ENCODE measurements around the gene MYCBP2. TPM values are rescaled to one million over a fixed set of nuclear protein-coding genes. Genes with fewer than 3 reads are reported as not detected.
"Not testable (repeated sequence)": the region's sequence is repeated elsewhere in the genome, so short reads cannot be mapped to it uniquely, and the experiment has no call there.

MYCBP2 gene
- total RNA-seq, 4 donors from 2014 or later: 274 to 342 (median 305) TPM

- Histone ChIP-seq H3K27me3 (no peaks in the 10 kb centered on the region), H3K4me1 (no peaks in the 10 kb centered on the region), H3K36me3 (peaks cover 0 to 74% (median 9%) of the 10 kb centered on the region in 3 donors), H3K27ac (no peak overlapping the region), H3K9me3 (peaks cover 0 to 6% (median 0%) of the 10 kb centered on the region in 4 donors), H3K4me3 (no peak overlapping the region)
- no peak for DNase-seq (ENCODE audit: low spot score in 2 of 2)
- WGBS, 2 donors: 90 to 95% methylated on average over 1 of the region's 1 CpG
- TF ChIP-seq EP300 (IDR thresholded peaks at IDR 0.05) (no peak), POLR2A (IDR thresholded peaks at IDR 0.05) (no peak)
Measured at GRCh38 chr13:77207943-77208342, 119.0 kb downstream of the MYCBP2 start.

GRCh38 chr13:77198995-77199394 is 127.9 kb downstream of the MYCBP2 start:
- H3K4me3 ChIP-seq; H3K27me3 ChIP-seq; DNase-seq (ENCODE audit: low spot score in 2 of 2); H3K27ac ChIP-seq; H3K4me1 ChIP-seq; H3K9me3 ChIP-seq: not testable (repeated sequence)
- whole genome bisulfite sequencing, 2 donors: 94 to 97% methylated on average over 16 of the region's 16 CpGs
- peaks cover 0 to 51% (median 0%) of the 10 kb centered on the region in 3 donors for H3K36me3 ChIP-seq

- H3K9me3 ChIP-seq: no peaks in the 10 kb centered on the region
- 93 to 97% methylated on average over 4 of the region's 4 CpGs for WGBS, 2 donors
- no peak overlapping the region for H3K27ac ChIP-seq
- peaks cover 0 to 58% (median 0%) of the 10 kb centered on the region in 3 donors for H3K36me3 ChIP-seq
- no peak for TF ChIP-seq EP300 (IDR thresholded peaks at IDR 0.05)
- no peak for TF ChIP-seq CTCF (IDR thresholded peaks at IDR 0.05)
- no peak for TF ChIP-seq POLR2A (IDR thresholded peaks at IDR 0.05)
- no peaks in the 10 kb centered on the region for H3K27me3 ChIP-seq
- no peak for DNase-seq (ENCODE audit: low spot score in 2 of 2)
- no peaks in the 10 kb centered on the region for H3K4me1 ChIP-seq
- no peak overlapping the region for H3K4me3 ChIP-seq
Measured at GRCh38 chr13:77196052-77196618, 130.8 kb downstream of the MYCBP2 start.

- H3K27ac ChIP-seq: no peak overlapping the region
- no peak for DNase-seq (ENCODE audit: low spot score in 2 of 2)
- WGBS, 2 donors: 72 to 79% methylated on average over 1 of the region's 1 CpG
- no peak for TF ChIP-seq POLR2A (IDR thresholded peaks at IDR 0.05)
- no peak for TF ChIP-seq EP300 (IDR thresholded peaks at IDR 0.05)
- TF ChIP-seq CTCF (IDR thresholded peaks at IDR 0.05): no peak
- H3K9me3 ChIP-seq: no peaks in the 10 kb centered on the region
- H3K4me1 ChIP-seq: no peaks in the 10 kb centered on the region
- H3K36me3 ChIP-seq: peaks cover 0 to 73% (median 0%) of the 10 kb centered on the region in 3 donors
- H3K4me3 ChIP-seq: no peak overlapping the region
- no peaks in the 10 kb centered on the region for H3K27me3 ChIP-seq
Measured at GRCh38 chr13:77190349-77190958, 136.4 kb downstream of the MYCBP2 start.

GRCh38 chr13:77185721-77186120 is 141.2 kb downstream of the MYCBP2 start:
- no peaks in the 10 kb centered on the region for H3K4me1 ChIP-seq
- no peak overlapping the region for H3K4me3 ChIP-seq
- WGBS, 2 donors: 97 to 98% methylated on average over 3 of the region's 3 CpGs
- H3K27ac ChIP-seq: no peak overlapping the region
- no peaks in the 10 kb centered on the region for H3K9me3 ChIP-seq
- peaks cover 0 to 79% (median 1%) of the 10 kb centered on the region in 3 donors for H3K36me3 ChIP-seq
- no peak for DNase-seq (ENCODE audit: low spot score in 2 of 2)
- no peaks in the 10 kb centered on the region for H3K27me3 ChIP-seq
- TF ChIP-seq POLR2A (IDR thresholded peaks at IDR 0.05) (no peak), CTCF (IDR thresholded peaks at IDR 0.05) (no peak), EP300 (IDR thresholded peaks at IDR 0.05) (no peak)

GRCh38 chr13:77184455-77184854 is 142.4 kb downstream of the MYCBP2 start:
- Histone ChIP-seq H3K4me1 (no peaks in the 10 kb centered on the region), H3K4me3 (no peak overlapping the region), H3K36me3 (peaks cover 0 to 79% (median 4%) of the 10 kb centered on the region in 3 donors), H3K9me3 (no peaks in the 10 kb centered on the region), H3K27ac (no peak overlapping the region), H3K27me3 (no peaks in the 10 kb centered on the region)
- no peak for DNase-seq (ENCODE audit: low spot score in 2 of 2)
- TF ChIP-seq CTCF (IDR thresholded peaks at IDR 0.05) (no peak), EP300 (IDR thresholded peaks at IDR 0.05) (no peak), POLR2A (IDR thresholded peaks at IDR 0.05) (no peak)
- 90 to 94% methylated on average over 2 of the region's 2 CpGs for WGBS, 2 donors

Data from tibial nerve (tissue), 4 donors.